Skeletal muscle satellite cell (primary cell): ENCODE measurements around the gene DTWD1.

Source experiments
- H3K27me3 ChIP-seq: 2 replicates; pipeline ENCODE4 v1.7.0; 2013; ENCODE audit warnings: low read length; ENCODE audit not compliant: control insufficient read depth, insufficient read depth
- H3K36me3 ChIP-seq: 2 replicates; pipeline ENCODE4 v1.7.0; 2013; ENCODE audit warnings: mild to moderate bottlenecking, control low read depth, low read length; ENCODE audit not compliant: insufficient read depth
- H3K4me1 ChIP-seq: 2 replicates; pipeline ENCODE4 v1.7.0; 2013; ENCODE audit warnings: low read length; ENCODE audit not compliant: control insufficient read depth, insufficient read depth
- H3K4me2 ChIP-seq: 2 replicates; pipeline ENCODE4 v1.7.0; 2013; ENCODE audit warnings: mild to moderate bottlenecking, low read length
- H3K4me3 ChIP-seq: 2 replicates; pipeline ENCODE4 v1.7.0; 2013; ENCODE audit warnings: low read length
- H3K9ac ChIP-seq: 2 replicates; pipeline ENCODE4 v1.7.0; 2013; ENCODE audit warnings: mild to moderate bottlenecking, low read depth, low read length, moderate library complexity
- H3K9me3 ChIP-seq: replicated peaks from 2 replicates; pipeline ENCODE4 v1.7.0; 2013; ENCODE audit warnings: mild to moderate bottlenecking, control low read depth, low read length

The DTWD1 gene

DNA sequence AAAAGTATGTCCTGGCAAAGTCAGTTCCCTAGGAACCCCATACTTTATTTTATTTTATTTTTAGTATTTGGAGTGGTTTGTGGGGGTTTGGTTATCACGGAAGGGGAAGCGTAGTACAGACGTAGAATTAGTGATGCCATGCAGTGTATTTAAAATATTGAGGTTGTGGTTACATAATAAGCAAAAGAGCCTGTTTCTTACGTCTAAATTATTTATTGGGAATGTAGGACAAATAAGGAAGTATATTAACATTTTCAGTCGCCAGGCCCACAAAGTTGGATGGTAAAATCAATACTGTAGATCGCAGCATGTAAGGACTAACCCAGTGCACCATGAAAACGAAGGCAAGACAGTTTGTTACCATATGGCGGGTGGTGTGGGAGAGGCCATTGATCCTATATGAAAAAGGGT lies 558 bp downstream of the DTWD1 start:
- Histone ChIP-seq H3K9ac (peak overlapping the region; percentile 97), H3K4me2 (peak overlapping the region; percentile 92), H3K36me3 (peaks cover 8% of the 10 kb centered on the region), H3K27me3 (no peaks in the 10 kb centered on the region), H3K9me3 (peaks cover 4% of the 10 kb centered on the region), H3K4me1 (peaks cover 35% of the 10 kb centered on the region), H3K4me3 (peak overlapping the region; percentile 94)

DNA sequence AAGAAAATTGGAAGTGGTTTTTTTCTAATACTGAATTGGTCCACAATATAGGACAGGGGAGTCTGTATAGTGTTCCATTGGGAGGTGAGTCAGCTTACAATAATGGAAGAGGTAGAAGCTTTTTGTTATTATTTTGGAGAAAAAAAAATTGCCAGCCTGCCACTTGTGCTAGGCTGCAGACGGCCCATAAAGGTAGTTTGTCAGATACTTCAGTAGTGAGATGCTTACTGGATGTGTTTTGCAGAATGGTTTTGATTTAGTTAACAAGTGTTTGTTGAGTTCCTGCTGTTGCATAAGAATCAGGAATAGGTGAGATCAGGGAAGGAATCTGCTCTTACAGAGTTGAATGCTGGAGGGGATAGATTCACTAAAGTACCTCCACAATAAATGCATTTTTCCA lies 1.0 kb downstream of the DTWD1 start:
- H3K9me3 ChIP-seq: peaks cover 4% of the 10 kb centered on the region
- peaks cover 8% of the 10 kb centered on the region for H3K36me3 ChIP-seq
- peak overlapping the region; percentile 94 for H3K4me3 ChIP-seq
- peak overlapping the region; percentile 92 for H3K4me2 ChIP-seq
- peak overlapping the region; percentile 97 for H3K9ac ChIP-seq
- H3K4me1 ChIP-seq: peaks cover 38% of the 10 kb centered on the region
- no peaks in the 10 kb centered on the region for H3K27me3 ChIP-seq

DNA sequence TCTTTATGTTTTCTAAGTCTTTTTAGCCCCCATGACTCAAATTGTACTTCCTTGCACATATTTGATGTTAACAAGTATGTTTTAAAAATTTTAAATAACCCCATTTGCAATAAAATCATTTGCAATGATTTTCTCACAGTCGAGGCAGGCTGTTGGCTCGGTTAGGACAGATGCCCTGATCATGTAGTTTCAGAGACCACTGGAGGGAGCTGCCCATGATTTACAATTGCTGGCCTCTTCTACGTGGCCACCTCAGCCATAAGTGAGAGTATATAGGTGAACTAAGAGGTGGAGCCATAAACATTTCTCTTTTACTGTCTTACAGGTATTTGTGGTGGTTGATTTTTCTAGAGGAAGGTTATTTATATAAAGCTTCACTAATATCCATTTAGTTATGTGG lies 1.7 kb downstream of the DTWD1 start:
- H3K27me3 ChIP-seq: no peaks in the 10 kb centered on the region
- H3K9me3 ChIP-seq: peaks cover 4% of the 10 kb centered on the region
- peak overlapping the region; percentile 92 for H3K4me2 ChIP-seq
- peak overlapping the region; percentile 15 for H3K4me3 ChIP-seq
- H3K36me3 ChIP-seq: peaks cover 8% of the 10 kb centered on the region
- H3K9ac ChIP-seq: no peak overlapping the region
- H3K4me1 ChIP-seq: peaks cover 45% of the 10 kb centered on the region

DNA sequence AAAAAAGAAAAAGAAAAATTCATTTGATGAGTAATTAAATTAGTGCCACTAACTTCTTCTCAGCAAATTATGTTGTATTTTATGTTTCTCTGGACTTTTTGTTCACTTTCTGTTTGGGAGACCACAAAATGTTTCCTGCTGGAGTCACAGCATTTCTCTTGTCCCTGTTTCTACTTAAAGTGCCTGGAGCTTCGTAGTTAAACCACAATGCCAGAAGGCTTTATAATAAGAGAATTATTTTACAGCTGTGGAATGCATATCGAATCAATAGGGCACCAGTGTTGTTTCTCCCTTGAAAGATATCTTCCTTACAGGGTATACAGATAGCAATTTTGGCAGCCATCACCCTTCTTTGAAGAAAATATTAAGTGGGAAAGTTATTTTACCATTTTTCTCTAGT lies 3.2 kb downstream of the DTWD1 start:
- Histone ChIP-seq H3K4me1 (peaks cover 49% of the 10 kb centered on the region), H3K9ac (peak overlapping the region; percentile 58), H3K27me3 (no peaks in the 10 kb centered on the region), H3K9me3 (peaks cover 4% of the 10 kb centered on the region), H3K36me3 (peaks cover 11% of the 10 kb centered on the region), H3K4me3 (peak overlapping the region; percentile 19), H3K4me2 (peak overlapping the region; percentile 74)

DNA sequence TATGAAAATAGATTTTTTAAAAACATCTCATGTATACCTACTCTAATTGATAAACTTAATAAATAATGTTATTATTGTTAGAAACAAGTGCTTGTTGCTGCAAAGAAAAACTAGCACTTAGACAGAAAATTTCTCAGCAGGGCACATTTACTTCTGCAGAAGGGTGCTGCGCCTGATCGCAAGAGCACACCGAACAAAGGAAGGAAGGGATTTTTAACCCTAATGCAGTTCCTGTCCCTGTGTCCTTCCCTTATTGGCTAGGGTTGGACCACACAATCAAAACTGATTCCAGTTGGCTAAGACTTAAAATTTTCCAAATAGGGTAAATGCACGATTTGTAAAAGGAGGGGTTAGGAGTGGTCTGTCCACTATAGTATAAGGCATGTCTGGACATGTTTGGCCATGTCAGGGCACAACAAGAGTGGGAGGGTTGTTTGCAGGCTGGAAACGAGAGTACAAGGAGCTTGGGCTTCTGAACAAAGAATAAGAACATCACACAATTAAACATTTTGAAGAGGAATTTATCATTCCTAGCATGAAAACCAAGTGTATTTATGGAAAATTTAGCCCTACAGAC lies 4.7 kb downstream of the DTWD1 start:
- Histone ChIP-seq H3K4me3 (no peak overlapping the region), H3K9me3 (peaks cover 4% of the 10 kb centered on the region), H3K4me2 (no peak overlapping the region), H3K4me1 (peaks cover 43% of the 10 kb centered on the region), H3K9ac (no peak overlapping the region), H3K36me3 (peaks cover 11% of the 10 kb centered on the region), H3K27me3 (no peaks in the 10 kb centered on the region)

DNA sequence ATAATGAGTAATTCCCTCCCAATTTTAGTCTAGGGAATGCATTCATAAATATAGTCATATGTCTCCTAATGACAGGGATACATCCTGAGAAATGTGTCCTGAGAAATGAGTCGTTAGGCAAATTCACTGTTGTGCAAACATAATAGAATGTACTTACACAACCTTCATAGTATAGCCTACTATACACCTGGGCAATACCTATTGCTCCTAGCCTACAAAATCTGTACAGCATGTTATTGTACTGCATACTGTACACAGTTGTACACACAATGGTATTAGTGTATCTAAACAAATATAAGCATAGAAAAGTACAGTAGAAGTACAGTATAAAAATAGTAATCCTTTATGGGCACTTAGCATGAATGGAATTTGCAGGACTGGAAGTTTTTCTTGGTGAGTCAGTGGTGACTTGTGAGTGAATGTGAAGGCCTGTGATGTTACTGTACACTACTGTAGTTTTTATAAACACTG lies 6.6 kb downstream of the DTWD1 start:
- H3K36me3 ChIP-seq: peaks cover 11% of the 10 kb centered on the region
- H3K4me2 ChIP-seq: no peak overlapping the region
- H3K27me3 ChIP-seq: no peaks in the 10 kb centered on the region
- H3K4me3 ChIP-seq: no peak overlapping the region
- H3K9me3 ChIP-seq: peaks cover 4% of the 10 kb centered on the region
- H3K4me1 ChIP-seq: peaks cover 34% of the 10 kb centered on the region
- no peak overlapping the region for H3K9ac ChIP-seq

DNA sequence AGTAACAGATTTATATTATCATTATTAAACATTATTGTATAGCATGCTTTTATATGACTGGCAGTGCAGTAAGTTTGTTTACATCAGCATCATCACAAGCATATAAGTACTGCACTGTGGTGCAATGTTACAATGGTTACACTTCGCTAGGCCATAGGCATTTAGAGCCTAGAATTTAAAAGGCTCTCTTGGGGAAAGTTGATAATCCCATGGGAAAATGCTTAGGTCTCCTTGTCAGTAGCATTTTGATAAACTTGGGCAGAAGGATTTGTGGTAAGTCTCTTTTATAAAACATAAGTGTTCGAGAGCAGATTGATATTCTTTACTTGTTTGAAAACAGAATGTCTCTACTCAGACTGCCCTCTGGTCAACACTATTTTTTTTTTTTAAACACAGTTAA lies 7.5 kb downstream of the DTWD1 start:
- Histone ChIP-seq H3K4me2 (no peak overlapping the region), H3K4me3 (no peak overlapping the region), H3K4me1 (peaks cover 25% of the 10 kb centered on the region), H3K36me3 (peaks cover 11% of the 10 kb centered on the region), H3K9ac (no peak overlapping the region), H3K27me3 (no peaks in the 10 kb centered on the region), H3K9me3 (peaks cover 4% of the 10 kb centered on the region)

DNA sequence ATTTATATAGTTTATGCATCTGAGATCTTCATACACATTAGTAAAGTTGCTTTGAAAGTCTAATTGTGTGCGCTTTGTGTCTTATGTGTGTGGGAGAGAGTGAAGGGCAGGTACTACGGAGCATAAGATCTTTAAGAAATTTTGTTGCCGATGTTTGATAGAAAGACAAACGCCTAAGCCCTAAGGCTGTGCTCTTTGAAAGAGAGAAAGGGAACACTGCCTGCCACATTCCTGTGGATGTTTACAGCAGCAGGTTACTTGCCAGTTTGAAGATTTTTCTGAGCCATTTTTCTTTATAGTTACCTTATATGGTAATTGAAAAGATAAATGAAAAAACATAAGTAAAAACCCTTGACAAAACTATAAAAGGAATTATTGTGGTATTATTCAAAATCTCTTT lies 17.0 kb downstream of the DTWD1 start:
- H3K9ac ChIP-seq: no peak overlapping the region
- H3K36me3 ChIP-seq: no peaks in the 10 kb centered on the region
- no peak overlapping the region for H3K4me2 ChIP-seq

DNA sequence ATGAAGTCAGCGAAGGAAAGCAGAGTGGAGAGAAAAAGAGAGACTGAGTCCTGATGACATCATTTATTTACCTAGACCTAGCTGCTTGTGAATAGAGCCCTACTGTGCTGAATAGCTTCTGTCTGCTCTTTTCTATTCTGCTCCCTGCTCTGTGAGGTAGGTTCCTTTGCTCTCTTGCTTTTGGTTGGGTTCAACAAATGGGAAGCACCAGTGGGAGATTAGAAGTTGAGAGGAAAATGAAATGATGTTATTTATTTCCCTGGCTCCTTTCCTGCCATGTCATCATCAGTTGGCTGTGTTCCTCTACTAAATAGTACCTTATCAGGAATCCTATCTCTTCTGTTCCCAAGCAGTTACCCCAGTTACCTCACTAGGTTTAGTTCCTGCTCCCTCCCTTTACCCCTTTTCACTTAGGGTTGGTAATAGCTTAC lies 23.5 kb downstream of the DTWD1 start:
- Histone ChIP-seq H3K9me3 (no peaks in the 10 kb centered on the region), H3K4me2 (no peak overlapping the region), H3K4me3 (no peak overlapping the region), H3K4me1 (peaks cover 7% of the 10 kb centered on the region), H3K9ac (no peak overlapping the region), H3K27me3 (no peaks in the 10 kb centered on the region), H3K36me3 (no peaks in the 10 kb centered on the region)

More for the DNA sequence above, 17.0 kb downstream of the DTWD1 start:
- Histone ChIP-seq H3K27me3 (no peaks in the 10 kb centered on the region), H3K4me3 (no peak overlapping the region), H3K9me3 (no peaks in the 10 kb centered on the region), H3K4me1 (no peaks in the 10 kb centered on the region)

DNA sequence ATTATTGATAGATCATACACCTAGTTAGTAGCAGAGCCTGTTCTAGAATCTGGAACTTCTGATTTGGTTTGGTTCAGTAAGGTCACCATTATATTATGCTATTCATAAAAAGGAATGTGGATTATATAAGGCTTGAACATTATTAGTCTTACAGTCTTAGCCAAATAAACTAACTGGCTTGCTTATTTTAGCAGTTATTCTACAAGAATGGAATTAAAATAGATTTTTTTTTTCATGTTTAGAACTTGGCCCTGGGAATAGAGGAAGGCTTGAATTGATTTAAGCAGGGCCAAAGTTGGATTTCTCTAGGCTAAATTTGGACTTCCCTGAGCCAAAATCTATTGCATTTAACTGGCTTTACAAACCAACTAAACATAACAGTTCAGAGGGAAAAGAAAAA lies 24.4 kb downstream of the DTWD1 start:
- H3K9me3 ChIP-seq: no peaks in the 10 kb centered on the region
- H3K9ac ChIP-seq: no peak overlapping the region
- no peaks in the 10 kb centered on the region for H3K27me3 ChIP-seq
- no peak overlapping the region for H3K4me3 ChIP-seq
- H3K4me1 ChIP-seq: peaks cover 11% of the 10 kb centered on the region
- no peaks in the 10 kb centered on the region for H3K36me3 ChIP-seq
- no peak overlapping the region for H3K4me2 ChIP-seq

DNA sequence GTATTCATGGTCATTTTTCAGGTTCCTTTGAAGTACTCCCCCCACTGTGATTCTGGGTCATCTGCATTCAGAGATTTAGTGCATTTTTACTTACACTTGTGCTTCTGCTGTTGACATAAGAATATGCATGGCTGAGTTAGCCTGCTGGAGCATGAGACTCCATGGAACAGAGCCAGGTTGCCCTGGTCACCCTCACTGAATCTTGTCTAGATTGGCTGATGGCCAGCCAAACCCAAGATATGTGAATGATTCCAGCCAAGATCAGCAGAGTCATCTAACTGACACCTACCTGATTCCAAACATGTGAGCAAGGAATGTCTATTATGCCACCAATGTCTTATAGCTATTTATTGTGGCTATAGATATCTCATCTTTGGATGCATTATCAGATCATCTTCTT lies 25.1 kb downstream of the DTWD1 start:
- no peaks in the 10 kb centered on the region for H3K36me3 ChIP-seq
- no peak overlapping the region for H3K9ac ChIP-seq
- no peaks in the 10 kb centered on the region for H3K27me3 ChIP-seq
- H3K4me3 ChIP-seq: no peak overlapping the region
- peaks cover 11% of the 10 kb centered on the region for H3K4me1 ChIP-seq
- H3K4me2 ChIP-seq: no peak overlapping the region
- no peaks in the 10 kb centered on the region for H3K9me3 ChIP-seq

DNA sequence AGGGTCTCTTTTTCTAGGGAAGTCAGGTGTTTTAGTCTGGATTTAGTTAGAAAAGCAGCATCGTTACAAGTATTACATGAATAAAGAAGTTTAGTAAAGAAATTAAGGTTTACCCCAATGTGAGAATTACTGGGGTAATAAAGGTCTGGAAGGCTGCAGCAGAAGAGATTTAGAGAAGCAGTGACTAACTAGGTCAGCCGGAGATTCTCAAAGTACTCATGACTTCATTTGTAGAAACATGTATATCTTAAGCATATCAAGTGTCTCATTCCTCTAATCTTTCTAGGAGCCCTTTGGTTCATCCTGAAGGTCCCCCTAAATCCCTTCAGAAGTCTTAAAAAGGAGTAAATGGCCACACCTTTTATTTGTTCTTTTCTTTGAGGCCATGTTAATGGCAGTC lies 26.0 kb downstream of the DTWD1 start:
- no peaks in the 10 kb centered on the region for H3K36me3 ChIP-seq
- no peak overlapping the region for H3K9ac ChIP-seq
- no peak overlapping the region for H3K4me2 ChIP-seq
- H3K4me1 ChIP-seq: peaks cover 11% of the 10 kb centered on the region
- no peaks in the 10 kb centered on the region for H3K9me3 ChIP-seq
- no peaks in the 10 kb centered on the region for H3K27me3 ChIP-seq
- no peak overlapping the region for H3K4me3 ChIP-seq
